ENCODE data around the gene SLC39A10. TPM values are rescaled to one million over a fixed set of nuclear protein-coding genes. Genes with fewer than 3 reads are reported as not detected.
"Not testable (repeated sequence)": the region's sequence is repeated elsewhere in the genome, so short reads cannot be mapped to it uniquely, and the experiment has no call there.

The SLC39A10 gene
- total RNA-seq, 2 donors from 2014 or later, result 13.7 to 13.8 TPM

DNA sequence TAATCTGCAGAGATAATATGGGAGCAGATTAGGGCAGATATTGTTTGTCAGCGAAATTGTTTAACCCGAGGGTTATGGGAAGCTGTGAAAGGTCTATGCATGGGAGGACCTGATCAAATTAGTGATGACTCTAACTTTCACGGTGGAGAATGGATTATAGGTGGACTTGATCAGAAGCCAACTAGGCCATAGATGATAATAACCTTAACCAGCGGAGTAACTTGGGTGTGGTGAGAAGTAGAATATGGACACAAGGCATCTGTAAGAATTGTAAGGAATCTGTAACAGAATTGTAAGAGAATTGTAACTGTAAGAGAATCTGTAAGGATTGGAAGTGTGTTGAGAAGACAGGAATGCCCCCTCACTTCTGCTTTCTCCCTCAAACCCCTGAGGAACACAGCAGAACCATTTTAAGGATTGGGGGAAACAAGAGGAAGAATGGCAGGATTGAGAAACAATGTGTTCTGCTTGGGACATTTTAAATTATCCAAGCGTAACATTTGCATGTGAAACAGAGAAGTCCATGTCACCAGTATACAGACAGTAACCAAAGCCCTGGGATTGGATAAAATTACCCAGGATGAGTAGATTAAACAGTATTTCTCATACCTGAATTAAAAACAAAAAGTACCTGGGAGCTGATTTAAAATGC, 14.9 kb upstream of the SLC39A10 start:
- peak in 1 of 2 donors; percentile 35 for ATAC-seq
- intact Hi-C loops (cut with DNase I), result no loop called here
- DNase-seq, result no peak

DNA sequence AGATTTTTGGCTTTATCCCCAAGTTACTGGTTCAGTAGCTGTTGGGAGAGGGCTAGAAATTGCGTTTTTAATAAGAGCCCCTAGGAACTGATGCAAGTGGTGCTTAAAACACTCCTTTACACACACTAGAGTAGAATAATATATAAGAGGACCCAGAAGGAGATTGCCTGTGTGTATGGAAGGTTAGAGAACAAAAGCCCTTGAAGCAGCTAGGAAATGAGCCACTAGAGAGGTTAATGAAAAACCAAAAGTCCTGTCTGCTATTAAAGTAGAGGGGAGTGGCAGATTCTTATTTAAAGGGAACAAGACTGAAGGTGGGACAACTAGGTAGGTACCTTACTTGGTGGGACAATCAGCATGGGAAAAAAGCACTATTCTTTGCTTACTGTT, 14.4 kb upstream of the SLC39A10 start:
- DNase-seq (no peak), ATAC-seq (no peak)
- intact Hi-C loops (cut with DNase I), result no loop called here

DNA sequence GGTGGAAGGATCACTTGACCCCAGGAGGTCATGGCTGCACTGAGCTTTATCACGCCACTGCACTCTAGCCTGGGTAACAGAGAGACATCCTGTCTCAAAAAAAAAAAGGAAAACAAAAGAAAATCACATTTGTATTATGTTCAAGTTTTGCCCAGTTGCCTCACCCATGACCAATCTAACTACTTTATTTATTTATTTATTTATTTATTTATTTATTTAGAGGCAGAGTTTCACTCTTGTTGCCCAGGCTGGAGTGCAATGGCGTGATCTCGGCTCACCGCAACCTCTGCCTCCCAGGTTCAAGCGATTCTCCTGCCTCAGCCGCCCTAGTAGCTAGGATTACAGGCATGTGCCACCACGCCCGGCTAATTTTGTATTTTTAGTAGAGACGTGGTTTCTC, 12.3 kb upstream of the SLC39A10 start:
- intact Hi-C loops (cut with DNase I); ATAC-seq; DNase-seq: not testable (repeated sequence)

DNA sequence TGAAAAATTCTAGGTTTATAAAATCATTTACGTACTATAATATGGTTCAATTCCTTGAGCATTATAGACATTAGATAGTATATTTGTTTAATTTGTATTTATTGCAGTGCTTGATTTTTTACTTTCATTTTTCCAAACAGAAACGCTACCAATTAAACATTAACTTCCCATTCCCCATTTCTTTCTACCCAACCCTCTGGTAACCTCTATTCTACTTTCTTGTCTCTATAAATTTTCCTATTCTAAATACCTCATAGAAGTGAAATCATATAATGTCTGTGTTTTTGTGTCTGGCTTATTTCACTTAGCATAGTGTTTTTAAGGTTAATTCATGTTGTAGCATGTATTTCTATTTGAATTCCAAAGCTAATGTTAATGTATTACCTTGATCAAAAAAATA, 11.6 kb upstream of the SLC39A10 start:
- intact Hi-C loops (cut with DNase I), result no loop called here
- ATAC-seq (no peak), DNase-seq (no peak)

DNA sequence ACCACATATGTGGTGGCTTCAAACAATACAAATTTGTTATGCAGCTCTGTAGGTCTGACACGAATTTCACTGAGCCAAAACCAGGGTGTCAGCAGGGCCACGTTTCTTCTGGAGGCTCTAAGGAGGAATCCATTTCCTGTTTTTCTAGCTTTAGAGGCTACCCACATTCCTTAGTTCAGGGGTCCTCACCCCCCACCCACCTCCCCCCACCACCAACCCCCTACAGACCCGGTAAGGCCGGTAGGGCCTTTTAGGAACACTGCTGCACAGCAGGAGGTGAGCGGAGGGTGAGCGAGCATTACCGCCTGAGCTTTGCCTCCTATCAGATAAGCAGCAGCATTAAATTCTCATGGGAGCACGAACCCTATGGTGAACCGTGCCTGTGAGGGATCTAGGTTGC, 10.6 kb upstream of the SLC39A10 start:
- no peak for ATAC-seq
- intact Hi-C loops (cut with DNase I), result no loop called here
- no peak for DNase-seq

DNA sequence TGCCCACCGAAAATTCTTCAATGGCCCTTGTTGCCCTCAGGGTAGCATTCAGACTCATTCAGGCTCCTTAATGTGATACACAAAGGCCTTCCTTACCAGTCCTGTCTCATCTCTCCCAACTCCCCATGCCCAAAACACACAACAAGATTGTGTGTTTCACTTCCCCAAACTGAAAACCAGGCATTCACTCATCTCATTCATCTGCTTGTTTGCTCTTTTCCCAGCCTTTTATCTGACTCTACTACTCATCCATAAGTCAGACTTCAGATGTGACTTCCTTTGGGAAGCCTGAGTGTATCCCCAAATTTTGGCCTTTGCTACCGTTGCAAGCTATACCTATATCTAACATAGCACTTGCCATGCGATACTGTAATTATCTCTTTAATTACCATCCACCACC, 9.7 kb upstream of the SLC39A10 start:
- ATAC-seq (no peak), DNase-seq (no peak)
- intact Hi-C loops (cut with DNase I), result no loop called here

DNA sequence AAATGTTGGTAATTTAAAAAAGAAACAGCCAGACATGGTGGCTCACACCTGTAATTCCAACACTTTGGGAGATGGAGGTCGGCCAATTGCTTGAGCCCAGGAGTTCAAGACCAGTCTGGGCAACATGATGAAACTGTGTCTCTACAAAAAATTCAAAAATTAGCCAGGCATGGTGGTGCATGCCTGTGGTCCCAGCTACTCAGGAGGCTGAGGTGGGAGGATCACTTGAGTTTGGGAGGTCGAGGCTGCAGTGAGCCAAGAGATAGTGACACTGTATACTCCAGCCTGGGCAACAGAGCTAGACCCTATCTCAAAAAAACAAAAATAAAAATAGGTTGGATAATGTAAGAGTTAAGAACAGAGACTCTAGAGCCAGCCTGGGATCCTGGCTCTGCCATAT, 8.7 kb upstream of the SLC39A10 start:
- ATAC-seq; DNase-seq; intact Hi-C loops (cut with DNase I): not testable (repeated sequence)

DNA sequence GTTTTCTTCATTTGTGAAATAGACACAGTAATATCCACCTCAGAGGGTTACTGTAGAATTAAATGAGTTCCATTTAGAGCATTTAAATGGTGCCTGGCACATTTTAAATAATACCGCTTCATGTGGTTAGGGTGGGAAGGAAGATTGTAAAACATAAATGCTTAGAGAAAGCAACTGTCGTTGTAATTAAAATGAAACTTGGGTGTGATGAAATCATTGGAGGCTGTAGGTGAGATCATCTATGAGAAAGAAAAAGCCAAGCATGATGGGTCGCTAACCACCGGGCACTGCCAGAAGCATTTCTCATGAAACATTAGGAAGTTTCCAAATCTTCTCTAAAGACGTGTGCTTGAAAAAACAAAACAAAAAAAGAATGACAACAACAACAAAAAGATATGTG, 8.2 kb upstream of the SLC39A10 start:
- no peak for DNase-seq
- intact Hi-C loops (cut with DNase I), result no loop called here
- no peak for ATAC-seq

DNA sequence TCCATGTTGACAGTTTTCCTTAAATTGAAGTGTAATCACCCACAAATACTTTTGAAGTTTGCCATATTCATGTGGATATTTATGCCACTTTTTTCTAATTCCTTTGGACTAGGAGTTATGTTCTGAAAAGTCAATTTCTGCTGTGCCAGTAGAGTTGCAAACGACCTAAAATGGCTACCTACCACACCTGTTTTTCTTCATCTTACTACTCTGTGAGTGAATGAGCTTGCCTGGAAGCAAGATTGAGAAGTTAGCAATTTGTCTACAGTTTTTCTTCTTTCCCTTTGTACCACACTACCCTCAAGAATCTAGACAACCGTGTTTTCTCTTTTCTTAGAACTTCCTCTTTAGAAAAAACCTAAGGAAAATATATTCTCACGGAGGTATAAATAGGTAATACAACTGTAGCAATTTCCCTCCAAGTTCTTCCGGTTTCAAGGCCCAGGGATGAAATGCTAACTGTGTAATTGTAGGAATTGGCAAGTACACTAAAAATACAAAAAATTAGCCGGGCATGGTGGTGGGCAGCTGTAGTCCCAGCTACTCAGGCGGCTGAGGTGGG, 7.3 kb upstream of the SLC39A10 start:
- DNase-seq (no peak), ATAC-seq (no peak)
- intact Hi-C loops (cut with DNase I), result no loop called here

DNA sequence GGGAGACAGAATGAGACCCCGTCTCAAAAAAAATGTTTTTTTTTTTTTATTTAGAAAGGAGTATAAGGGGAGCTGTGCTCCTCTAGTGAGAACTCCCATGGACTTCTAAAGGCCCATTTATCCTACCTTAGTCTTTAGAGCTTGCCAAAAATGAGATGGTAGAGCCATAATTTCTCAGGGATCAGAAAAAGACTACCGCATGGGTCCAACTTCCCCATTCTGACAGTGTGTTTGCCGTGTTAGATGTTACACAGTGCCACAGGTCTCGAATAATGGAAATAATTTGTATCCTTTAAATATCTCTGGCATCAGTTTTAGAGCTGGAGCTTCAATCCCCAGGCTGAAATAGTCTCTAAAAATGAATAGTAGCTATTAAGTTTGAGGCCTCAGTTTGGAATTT, 6.0 kb upstream of the SLC39A10 start:
- intact Hi-C loops (cut with DNase I), result no loop called here
- ATAC-seq (peak in 1 of 2 donors; percentile 19), DNase-seq (no peak)

DNA sequence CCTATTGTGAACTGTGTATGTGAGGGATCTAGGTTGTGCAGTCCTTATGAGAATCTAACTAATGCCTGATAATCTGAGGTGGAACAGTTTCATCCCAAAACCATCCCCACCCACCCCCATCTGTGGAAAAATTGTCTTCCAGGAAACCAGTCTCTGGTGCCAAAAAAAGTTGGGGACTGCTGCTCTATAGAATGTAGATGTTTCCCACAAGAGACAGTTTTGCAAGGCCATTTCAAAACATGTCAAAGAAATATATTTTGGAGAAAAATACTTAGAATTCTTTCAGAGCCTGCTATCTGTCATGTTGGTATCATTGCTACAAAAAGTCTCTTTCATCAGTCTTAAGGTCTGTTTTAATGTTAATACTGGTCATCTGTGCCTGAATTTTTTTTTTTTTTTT, 4.1 kb upstream of the SLC39A10 start:
- no peak for ATAC-seq
- DNase-seq, result no peak
- intact Hi-C loops (cut with DNase I), result no loop called here

DNA sequence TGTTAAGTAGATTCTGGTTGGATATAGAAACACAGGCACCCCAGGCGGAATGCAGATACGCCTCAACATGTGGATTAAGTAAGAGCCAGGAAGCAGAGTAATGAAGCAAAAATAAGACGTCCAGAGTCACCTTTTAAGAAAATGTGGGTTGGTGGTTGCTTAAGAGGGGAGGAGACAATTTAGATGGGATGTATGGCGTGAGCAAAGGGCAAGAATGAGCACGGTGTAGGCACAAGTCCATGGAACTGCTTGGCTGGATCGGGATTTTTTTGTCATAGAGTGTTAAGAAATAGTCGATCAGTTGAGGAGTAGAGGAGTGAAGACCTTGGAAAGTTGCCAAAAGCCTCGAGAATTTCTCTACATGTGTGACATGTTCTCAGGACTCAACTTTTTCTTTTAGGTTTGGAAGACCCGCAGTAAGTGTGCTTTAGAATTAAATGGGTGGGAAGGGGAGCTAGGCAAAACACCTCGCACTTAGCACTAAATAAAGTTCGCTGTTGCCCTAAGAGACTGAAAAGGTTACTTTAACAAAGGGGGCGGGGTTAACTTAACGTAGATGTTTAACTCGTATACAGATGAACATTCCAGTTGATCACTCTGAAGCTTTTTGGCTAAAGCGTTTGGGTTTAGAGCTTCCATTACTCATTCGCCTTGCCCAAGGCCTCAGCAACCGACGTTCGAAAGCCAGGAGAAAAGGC, 716 bp upstream of the SLC39A10 start:
- ATAC-seq (peak in 1 of 2 donors; percentile 0), DNase-seq (no peak)
- intact Hi-C loops (cut with DNase I), result loop anchor here in 1 of 2 donors (5.0 kb wide), 2 partner anchors 49 to 79 kb away; no protein-coding TSS in a partner anchor

DNA sequence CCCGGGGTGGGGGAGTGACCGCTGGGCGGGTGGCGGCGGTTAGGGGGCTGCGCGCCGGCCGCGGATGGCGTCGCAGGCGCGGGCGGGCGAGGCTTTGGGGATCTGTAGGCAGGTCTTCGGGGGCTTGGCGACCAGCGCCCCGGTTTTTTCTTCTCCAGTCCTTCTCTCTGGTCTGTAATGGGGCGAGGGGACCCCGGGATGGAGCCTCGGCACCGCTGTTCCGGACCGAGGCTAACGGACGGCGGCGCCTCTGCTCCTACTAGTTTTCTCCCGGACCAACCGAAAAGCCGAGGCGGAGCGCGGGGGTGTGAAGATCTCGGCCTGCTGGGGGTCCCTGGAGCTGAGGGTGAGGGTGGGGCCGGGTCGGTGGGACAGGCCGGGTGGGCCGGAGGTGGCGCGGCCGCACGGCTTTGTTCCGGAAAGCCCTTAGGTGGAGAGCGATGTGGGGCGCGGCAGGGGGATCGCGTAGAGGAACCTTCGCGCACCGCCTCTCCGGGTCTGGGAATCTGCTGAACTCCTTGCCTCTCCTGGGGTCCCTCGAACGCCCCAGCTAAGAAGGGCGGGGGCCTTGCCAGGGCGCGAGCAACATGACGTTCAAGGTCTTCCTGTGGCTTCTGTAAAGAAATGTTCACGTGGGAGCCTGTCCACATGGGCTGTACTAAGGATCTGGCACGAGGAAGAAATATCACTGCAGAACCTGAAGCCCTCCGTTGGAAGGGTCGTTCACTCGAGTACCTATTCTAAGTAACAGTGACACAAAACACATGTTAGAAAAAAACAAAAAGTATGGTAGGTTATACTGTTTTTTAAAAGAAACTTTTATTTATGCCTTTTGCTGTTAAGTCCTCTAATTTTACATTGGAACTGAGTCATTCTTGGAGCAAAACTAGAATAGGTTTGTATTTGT, 861 bp downstream of the SLC39A10 start:
- peak; percentile 31 to 40 for ATAC-seq
- DNase-seq, result peak; percentile 65
- intact Hi-C loops (cut with DNase I), result loop anchor here in 1 of 2 donors (5.0 kb wide), 2 partner anchors 51 to 81 kb away; no protein-coding TSS in a partner anchor

DNA sequence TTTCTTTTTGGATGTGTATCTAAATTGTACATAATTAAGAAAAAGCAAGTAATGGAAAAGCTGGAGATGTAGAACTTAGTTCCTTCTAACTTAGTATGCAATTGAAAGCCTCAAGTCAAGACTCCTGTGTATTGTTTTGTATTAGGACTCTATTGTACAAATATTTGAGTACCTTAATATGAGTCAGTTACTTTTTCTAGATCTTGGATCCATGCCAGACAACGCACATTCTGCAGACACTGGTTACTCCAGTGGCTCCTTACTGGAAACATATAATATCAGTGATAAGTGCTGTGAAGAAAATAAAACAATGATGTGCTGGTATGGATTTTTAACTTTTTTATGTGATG, 1.5 kb downstream of the SLC39A10 start:
- ATAC-seq (no peak), DNase-seq (no peak)
- intact Hi-C loops (cut with DNase I), result loop anchor here in 1 of 2 donors (5.0 kb wide), 2 partner anchors 51 to 81 kb away; no protein-coding TSS in a partner anchor

DNA sequence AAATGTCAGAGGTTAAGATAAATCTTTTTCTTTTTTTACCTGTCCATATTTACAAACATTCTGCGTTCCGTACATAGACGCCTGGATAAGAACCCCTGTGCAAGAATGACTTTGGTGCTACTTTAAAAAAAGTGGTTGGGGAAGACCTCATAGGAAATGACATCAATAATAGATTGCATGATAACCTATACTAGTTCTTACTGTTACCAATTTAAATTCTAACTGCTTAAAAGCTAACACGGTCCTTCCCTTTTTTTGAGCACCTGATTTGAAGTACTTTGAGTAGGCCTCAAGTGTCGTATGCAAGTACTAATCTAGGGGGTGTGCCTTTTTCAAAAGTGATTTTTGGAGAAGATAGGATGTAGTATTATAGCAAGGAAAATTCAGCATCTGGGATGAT, 2.1 kb downstream of the SLC39A10 start:
- DNase-seq, result no peak
- ATAC-seq, result no peak
- intact Hi-C loops (cut with DNase I), result loop anchor here in 1 of 2 donors (5.0 kb wide), 2 partner anchors 52 to 82 kb away; no protein-coding TSS in a partner anchor

DNA sequence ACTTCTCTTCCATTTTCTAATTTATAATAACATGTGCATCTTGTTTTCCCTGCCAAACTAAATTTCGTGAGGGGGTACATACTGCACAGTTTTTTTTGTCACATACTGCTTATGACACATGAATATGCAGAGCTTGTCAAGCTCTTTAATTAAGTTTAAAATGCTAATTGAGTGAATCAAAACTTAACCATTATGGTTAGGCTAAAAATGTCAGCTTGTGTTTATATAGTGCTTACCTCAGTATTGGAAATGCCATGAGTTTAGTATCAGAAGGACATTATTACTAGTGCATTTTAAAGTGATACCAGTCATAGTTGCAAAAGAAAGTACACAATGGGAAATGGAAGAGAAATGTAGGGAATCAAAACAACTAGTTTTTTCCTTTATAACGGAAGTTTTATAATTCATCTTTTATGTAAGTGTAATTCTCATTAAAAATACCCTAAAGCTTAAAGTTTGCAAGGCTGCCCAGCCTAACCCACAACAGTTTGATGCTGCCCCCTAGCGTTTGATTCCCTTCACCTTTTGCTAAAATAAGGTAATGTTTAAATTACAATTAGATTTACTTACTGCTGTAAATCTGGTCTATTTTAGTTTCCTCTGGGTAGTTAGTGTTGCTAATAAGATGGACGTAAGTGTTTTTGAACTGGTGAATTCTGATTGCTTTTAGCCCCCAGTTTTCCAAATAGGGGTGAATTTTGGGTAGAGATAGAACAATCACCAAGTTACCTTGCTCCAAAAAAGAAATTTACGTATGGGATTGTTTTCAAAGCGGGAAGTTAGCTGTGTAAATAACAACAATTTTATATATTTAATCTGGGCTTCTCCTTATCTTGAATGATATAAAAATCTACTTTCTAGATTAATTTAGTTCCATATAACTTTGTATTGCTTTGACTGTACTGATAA, 3.2 kb downstream of the SLC39A10 start:
- peak; percentile 62 for DNase-seq
- no peak for ATAC-seq
- intact Hi-C loops (cut with DNase I), result loop anchor here (5.0 to 10.0 kb wide), 4 partner anchors 53 to 165 kb away; no protein-coding TSS in a partner anchor

DNA sequence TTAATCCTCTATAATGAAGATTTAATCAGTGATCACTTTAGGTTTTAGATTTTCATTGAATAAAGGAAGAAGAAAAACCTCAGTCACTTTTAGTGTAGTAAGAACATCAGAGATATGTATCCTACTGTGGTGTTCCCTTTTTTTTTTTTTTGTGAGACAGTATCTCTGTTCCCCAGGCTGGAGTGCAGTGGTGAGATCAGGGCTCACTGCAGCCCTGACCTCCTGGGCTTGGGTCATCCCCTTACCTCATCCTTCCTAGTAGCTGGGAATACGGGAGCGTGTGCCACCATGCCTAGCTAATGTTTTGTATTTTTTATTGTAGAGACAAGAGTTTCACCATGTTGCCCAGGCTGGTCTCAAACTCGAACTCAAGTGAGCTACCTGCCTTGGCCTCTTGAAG, 5.1 kb downstream of the SLC39A10 start:
- DNase-seq (no peak), ATAC-seq (no peak)
- intact Hi-C loops (cut with DNase I), result loop anchor here (10.0 kb wide), 2 partner anchors 87 to 167 kb away; no protein-coding TSS in a partner anchor

DNA sequence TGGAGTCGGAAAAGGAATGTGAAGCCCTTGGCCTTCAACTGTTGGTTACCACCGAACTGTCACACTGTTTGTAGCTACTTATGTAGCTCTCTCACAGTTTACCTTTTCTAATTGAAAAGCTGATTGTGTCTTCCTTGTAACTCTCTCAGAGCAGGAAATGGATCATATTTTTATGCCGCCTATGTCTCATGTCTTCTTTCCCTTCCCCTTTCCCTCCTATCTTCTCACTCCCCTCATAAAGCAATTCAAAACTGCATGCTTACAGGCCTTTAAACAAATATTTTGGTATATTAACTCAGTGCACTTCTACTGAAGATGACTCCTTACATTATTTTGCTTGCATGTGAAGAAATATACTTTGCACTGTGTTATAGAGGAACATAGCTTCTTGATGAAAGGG, 6.0 kb downstream of the SLC39A10 start:
- ATAC-seq, result no peak
- intact Hi-C loops (cut with DNase I), result loop anchor here (10.0 kb wide), 2 partner anchors 88 to 168 kb away; no protein-coding TSS in a partner anchor
- no peak for DNase-seq

Measured in left cardiac atrium (tissue), 4 donors.